ENCODE measurements around the gene TCF7L2. TPM values are rescaled to one million over a fixed set of nuclear protein-coding genes. Genes with fewer than 3 reads are reported as not detected.

The TCF7L2 gene
- total RNA-seq, 1 donor from 2014 or later, result 0.21 TPM

GRCh38 chr10:113080061-113080924 is 130.2 kb downstream of the TCF7L2 start:
- Mint-ChIP-seq H3K27ac (no peak overlapping the region), H3K36me3 (ENCODE audit: low read depth) (no peaks in the 10 kb centered on the region), H3K27me3 (peaks cover 5% of the 10 kb centered on the region), H3K4me1 (no peaks in the 10 kb centered on the region), H3K4me3 (no peak overlapping the region), H3K9me3 (no peaks in the 10 kb centered on the region)
- intact Hi-C loops (cut with micrococcal nuclease), result no loop called here
- no peak for DNase-seq

DNA sequence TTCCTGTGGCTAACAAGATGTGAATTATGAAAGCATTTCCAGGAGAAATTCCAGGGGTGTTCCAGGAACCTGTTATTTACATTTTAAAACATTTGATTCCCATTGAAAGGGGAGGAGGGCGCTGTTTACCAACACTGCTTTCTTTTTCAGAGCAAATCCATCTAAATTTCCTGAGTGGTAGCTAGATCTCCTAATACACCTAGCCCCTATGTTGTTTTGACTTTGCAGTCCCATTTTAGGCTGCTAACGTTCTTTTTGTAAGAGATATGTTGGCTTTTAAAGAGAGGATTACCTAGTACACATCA is 130.8 kb downstream of the TCF7L2 start:
- intact Hi-C loops (cut with micrococcal nuclease), result no loop called here
- H3K27ac Mint-ChIP-seq, result no peak overlapping the region

GRCh38 chr10:113084031-113084430 is 134.0 kb downstream of the TCF7L2 start:
- intact Hi-C loops (cut with micrococcal nuclease), result no loop called here
- Mint-ChIP-seq H3K36me3 (ENCODE audit: low read depth) (no peaks in the 10 kb centered on the region), H3K27ac (no peak overlapping the region), H3K9me3 (no peaks in the 10 kb centered on the region), H3K4me3 (no peak overlapping the region), H3K27me3 (peaks cover 2% of the 10 kb centered on the region), H3K4me1 (no peaks in the 10 kb centered on the region)
- DNase-seq, result no peak

More for the DNA sequence above, 130.8 kb downstream of the TCF7L2 start:
- H3K27me3 Mint-ChIP-seq, result peaks cover 2% of the 10 kb centered on the region
- no peaks in the 10 kb centered on the region for H3K9me3 Mint-ChIP-seq
- H3K36me3 Mint-ChIP-seq (ENCODE audit: low read depth), result no peaks in the 10 kb centered on the region
- H3K4me3 Mint-ChIP-seq, result no peak overlapping the region
- H3K4me1 Mint-ChIP-seq, result no peaks in the 10 kb centered on the region
- DNase-seq, result no peak

GRCh38 chr10:113085776-113086175 is 135.7 kb downstream of the TCF7L2 start:
- peaks cover 2% of the 10 kb centered on the region for H3K27me3 Mint-ChIP-seq
- no peaks in the 10 kb centered on the region for H3K4me1 Mint-ChIP-seq
- intact Hi-C loops (cut with micrococcal nuclease), result no loop called here
- no peak overlapping the region for H3K27ac Mint-ChIP-seq
- no peak for DNase-seq
- no peak overlapping the region for H3K4me3 Mint-ChIP-seq
- H3K36me3 Mint-ChIP-seq (ENCODE audit: low read depth), result no peaks in the 10 kb centered on the region
- no peaks in the 10 kb centered on the region for H3K9me3 Mint-ChIP-seq

DNA sequence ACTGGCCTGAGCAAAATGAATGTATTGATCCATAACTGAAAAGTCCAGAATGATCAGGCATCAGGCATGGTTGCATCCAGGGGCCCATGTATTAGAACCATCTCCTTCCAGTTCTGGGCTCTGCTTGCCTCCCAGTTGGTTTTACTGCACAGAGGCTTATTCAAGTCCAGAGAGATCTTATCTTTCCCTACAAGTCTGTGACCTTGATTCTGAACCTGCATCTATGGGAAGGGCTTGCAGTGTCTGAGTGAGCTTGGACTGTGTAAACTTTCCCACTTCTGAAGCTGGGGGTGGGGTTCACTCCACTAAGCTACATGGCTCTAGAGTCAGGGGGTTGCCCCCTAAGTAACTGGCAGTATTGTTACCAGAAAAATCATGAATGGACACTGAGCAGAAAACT is 136.2 kb downstream of the TCF7L2 start:
- Mint-ChIP-seq H3K9me3 (no peaks in the 10 kb centered on the region), H3K27me3 (no peaks in the 10 kb centered on the region), H3K4me3 (no peak overlapping the region), H3K4me1 (no peaks in the 10 kb centered on the region), H3K36me3 (ENCODE audit: low read depth) (no peaks in the 10 kb centered on the region), H3K27ac (no peak overlapping the region)
- intact Hi-C loops (cut with micrococcal nuclease), result no loop called here
- DNase-seq, result no peak

DNA sequence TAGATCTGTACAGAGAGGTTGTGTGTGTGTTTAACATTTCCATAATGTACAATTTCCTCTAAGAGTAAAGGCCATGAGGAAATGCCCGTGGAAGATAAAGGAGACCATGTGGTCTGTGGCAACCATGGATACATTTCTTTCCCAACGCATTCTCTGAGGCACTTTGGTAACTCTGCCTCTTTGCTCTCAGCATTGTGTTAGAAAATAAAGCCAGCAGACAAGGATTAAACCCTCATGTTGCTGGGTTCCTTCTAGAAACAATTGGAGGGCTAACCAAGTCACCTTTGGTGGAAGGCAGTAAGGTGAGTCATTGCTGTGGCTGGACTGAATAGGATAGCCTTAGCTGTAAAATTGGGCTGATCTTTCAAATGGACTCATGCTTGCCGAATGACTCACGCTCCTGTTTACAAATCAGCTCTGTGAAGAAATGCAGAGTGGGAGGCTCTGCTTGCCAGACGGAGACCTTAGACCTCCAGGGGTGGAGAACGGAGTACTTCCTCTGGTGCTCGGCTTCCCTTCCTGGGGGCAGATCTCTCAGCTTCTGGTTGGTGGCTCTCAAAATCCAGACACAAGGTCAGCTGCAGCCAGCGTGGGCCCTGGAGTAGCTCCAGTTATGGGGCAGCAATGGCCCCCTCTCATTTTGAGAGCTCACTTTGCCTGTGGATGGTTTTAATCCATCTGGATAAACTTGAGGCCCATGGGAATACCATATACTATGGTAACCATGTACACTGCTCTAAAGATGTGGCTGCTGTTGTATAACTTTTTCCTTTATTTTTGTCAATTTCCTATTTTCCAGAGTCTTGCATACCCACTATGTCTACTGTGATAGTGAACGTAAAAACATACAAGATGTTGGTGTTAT is 137.3 kb downstream of the TCF7L2 start:
- Mint-ChIP-seq H3K27ac (no peak overlapping the region), H3K4me3 (no peak overlapping the region), H3K4me1 (no peaks in the 10 kb centered on the region), H3K36me3 (ENCODE audit: low read depth) (no peaks in the 10 kb centered on the region), H3K27me3 (peaks cover 2% of the 10 kb centered on the region), H3K9me3 (no peaks in the 10 kb centered on the region)
- no peak for DNase-seq
- intact Hi-C loops (cut with micrococcal nuclease), result no loop called here

DNA sequence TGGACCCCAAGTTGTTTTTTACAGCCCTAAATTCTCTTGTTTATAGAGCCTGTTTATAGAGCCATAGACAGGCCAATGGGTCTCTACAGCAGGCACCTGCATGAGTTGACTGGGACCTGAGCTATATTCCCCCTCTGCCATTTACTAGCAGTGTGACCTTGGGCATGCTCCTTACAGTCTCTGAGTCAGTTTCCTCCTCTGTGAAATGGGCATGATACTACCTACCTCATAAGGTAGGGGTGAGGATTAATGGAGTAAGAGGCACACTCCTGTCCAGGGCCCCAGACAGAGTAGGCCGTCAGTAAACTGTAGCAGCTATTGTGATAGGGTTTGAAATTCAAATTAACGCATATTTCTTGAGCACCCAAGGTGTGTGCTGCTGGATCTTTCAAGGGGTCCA is 138.1 kb downstream of the TCF7L2 start:
- no peak for DNase-seq
- intact Hi-C loops (cut with micrococcal nuclease), result no loop called here
- Mint-ChIP-seq H3K4me3 (no peak overlapping the region), H3K9me3 (no peaks in the 10 kb centered on the region), H3K4me1 (no peaks in the 10 kb centered on the region), H3K27me3 (peaks cover 4% of the 10 kb centered on the region), H3K36me3 (ENCODE audit: low read depth) (no peaks in the 10 kb centered on the region), H3K27ac (no peak overlapping the region)

DNA sequence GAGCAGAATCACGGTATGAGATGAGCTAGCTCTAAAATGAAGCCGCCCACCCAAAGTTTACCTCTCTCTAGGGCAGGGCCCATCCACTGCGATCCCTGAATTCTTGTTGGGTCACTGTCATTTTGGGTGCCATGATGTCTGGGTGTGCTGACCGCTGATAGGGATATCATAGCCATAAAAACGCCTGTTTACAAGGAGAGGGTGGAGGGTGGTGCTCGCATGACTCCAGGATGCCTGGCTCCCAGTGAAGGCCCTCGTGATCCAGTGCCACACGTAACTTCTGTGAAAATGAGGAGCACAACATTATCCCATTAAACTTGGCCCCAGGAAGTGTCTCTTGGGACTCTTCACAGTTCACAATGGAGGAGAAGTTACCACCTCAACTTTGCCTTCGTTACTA is 139.5 kb downstream of the TCF7L2 start:
- intact Hi-C loops (cut with micrococcal nuclease), result no loop called here
- DNase-seq, result no peak
- H3K36me3 Mint-ChIP-seq (ENCODE audit: low read depth), result no peaks in the 10 kb centered on the region
- peaks cover 4% of the 10 kb centered on the region for H3K9me3 Mint-ChIP-seq
- H3K27me3 Mint-ChIP-seq, result peaks cover 4% of the 10 kb centered on the region
- no peak overlapping the region for H3K4me3 Mint-ChIP-seq
- no peak overlapping the region for H3K27ac Mint-ChIP-seq
- peaks cover 7% of the 10 kb centered on the region for H3K4me1 Mint-ChIP-seq

DNA sequence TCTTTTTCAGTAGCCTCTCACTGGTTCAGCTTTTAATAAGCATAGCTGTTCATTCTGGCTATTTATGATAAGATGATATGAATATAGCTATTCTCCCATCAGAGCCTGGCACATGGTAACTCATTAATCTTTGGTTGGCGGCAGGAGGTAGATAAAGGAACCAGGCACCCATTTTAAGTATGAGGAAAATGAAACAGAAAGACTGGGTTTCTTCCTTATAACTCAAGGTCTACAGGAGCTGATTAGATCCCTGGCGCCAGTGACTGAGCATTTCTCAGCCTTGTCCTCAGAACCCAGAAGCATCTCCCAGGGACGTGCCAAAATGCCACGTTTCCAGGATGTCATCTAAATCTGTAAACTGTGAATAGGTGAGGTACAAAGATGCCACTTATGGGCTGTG is 141.9 kb downstream of the TCF7L2 start:
- Mint-ChIP-seq H3K27ac (no peak overlapping the region), H3K36me3 (ENCODE audit: low read depth) (no peaks in the 10 kb centered on the region), H3K4me1 (peaks cover 9% of the 10 kb centered on the region), H3K27me3 (peaks cover 7% of the 10 kb centered on the region), H3K4me3 (no peak overlapping the region), H3K9me3 (peaks cover 4% of the 10 kb centered on the region)
- intact Hi-C loops (cut with micrococcal nuclease), result no loop called here
- no peak for DNase-seq

- H3K4me1 Mint-ChIP-seq, result peaks cover 9% of the 10 kb centered on the region
- peaks cover 7% of the 10 kb centered on the region for H3K27me3 Mint-ChIP-seq
- H3K27ac Mint-ChIP-seq, result no peak overlapping the region
- no peak for DNase-seq
- peaks cover 4% of the 10 kb centered on the region for H3K9me3 Mint-ChIP-seq
- H3K36me3 Mint-ChIP-seq (ENCODE audit: low read depth), result no peaks in the 10 kb centered on the region
- intact Hi-C loops (cut with micrococcal nuclease), result no loop called here
- H3K4me3 Mint-ChIP-seq, result no peak overlapping the region
Observed at GRCh38 chr10:113093188-113094113, 143.4 kb downstream of the TCF7L2 start.

DNA sequence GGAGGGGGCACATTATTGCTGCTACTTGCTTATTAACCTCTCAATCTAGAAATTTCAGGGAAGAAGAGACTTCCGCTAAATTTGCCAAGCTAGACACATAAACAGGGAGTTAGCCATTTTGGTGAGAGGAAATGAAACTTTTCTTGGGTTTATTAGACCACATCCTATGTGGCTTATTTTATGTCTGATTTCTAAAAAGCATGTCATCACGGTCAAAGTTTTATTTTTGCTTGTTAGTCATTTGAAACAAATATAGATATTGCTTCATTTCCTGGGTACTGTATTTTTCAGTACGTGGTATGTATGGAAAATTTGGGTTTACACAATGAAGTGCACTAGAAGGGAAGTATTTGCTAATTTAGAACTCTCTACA is 144.1 kb downstream of the TCF7L2 start:
- H3K4me1 Mint-ChIP-seq, result peaks cover 9% of the 10 kb centered on the region
- intact Hi-C loops (cut with micrococcal nuclease), result no loop called here
- H3K36me3 Mint-ChIP-seq (ENCODE audit: low read depth), result no peaks in the 10 kb centered on the region
- H3K27ac Mint-ChIP-seq, result no peak overlapping the region
- DNase-seq, result no peak
- H3K4me3 Mint-ChIP-seq, result no peak overlapping the region
- H3K27me3 Mint-ChIP-seq, result peaks cover 7% of the 10 kb centered on the region
- H3K9me3 Mint-ChIP-seq, result peaks cover 4% of the 10 kb centered on the region

DNA sequence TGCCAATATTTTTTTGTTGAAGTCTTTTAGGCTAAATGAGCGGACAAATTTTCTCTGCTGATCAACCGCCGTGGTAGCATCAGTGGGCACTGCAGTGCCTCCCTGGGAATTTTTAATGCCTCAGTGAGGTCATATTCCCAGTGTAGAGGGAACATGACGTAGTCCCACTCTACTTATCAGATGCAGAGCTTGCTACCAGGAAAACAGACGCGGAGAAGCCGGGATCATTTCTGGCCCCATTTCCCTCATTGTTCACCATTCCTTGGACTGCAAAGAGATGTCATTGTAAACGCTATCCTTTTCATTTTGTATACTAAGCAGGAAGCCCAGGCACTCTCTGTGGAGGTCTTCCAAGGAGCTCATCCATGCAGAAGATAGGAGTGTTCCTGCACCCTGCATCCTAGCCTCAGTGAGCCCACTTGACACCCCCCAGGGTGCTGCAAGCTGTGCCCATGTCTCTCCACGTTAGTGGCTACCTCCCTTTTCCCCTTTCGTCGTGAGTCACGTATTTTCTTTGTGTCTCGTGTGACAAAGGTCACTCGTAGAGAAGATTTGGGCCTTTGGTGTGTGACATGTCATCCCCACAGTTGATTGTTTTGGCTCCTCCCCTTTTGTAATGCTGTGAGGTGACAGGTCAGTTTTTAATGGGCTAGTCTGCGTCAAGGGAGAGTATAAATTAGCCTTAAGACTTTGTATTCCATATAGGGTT is 145.5 kb downstream of the TCF7L2 start:
- peaks cover 9% of the 10 kb centered on the region for H3K4me1 Mint-ChIP-seq
- peaks cover 4% of the 10 kb centered on the region for H3K9me3 Mint-ChIP-seq
- H3K27ac Mint-ChIP-seq, result no peak overlapping the region
- H3K36me3 Mint-ChIP-seq (ENCODE audit: low read depth), result no peaks in the 10 kb centered on the region
- DNase-seq, result no peak
- intact Hi-C loops (cut with micrococcal nuclease), result no loop called here
- no peak overlapping the region for H3K4me3 Mint-ChIP-seq
- H3K27me3 Mint-ChIP-seq, result peaks cover 7% of the 10 kb centered on the region

Data from activated CD4-positive, alpha-beta T cell treated with anti-CD3 and anti-CD28 coated beads, Interleukin-2, amount 10 ng/mL, durations not matched to agents 24 days and 14 days (primary cell).